ENCODE data around the gene MAX.

The MAX gene

GRCh38 chr14:65026526-65026925 is 75.8 kb downstream of the MAX start:
- no peak overlapping the region for H3K4me3 ChIP-seq (ENCODE audit: low read depth, low read length)
- TF ChIP-seq POLR2A (IDR thresholded peaks at IDR 0.05; ENCODE audit: extremely low read depth, insufficient read length): no peak
- no peak for TF ChIP-seq MAX (IDR thresholded peaks at IDR 0.05; ENCODE audit: low read depth, low read length)
- TF ChIP-seq MYC (IDR thresholded peaks at IDR 0.05; ENCODE audit: low read depth, low read length): no peak
- no peak for TF ChIP-seq CTCF (IDR thresholded peaks at IDR 0.05; ENCODE audit: low read depth, low read length)
- DNase-seq (ENCODE audit: low read depth): no peak

GRCh38 chr14:65025818-65026217 is 76.5 kb downstream of the MAX start:
- DNase-seq (ENCODE audit: low read depth): no peak
- TF ChIP-seq CTCF (IDR thresholded peaks at IDR 0.05; ENCODE audit: low read depth, low read length): no peak
- no peak for TF ChIP-seq POLR2A (IDR thresholded peaks at IDR 0.05; ENCODE audit: extremely low read depth, insufficient read length)
- TF ChIP-seq MAX (IDR thresholded peaks at IDR 0.05; ENCODE audit: low read depth, low read length): no peak
- TF ChIP-seq MYC (IDR thresholded peaks at IDR 0.05; ENCODE audit: low read depth, low read length): no peak
- H3K4me3 ChIP-seq (ENCODE audit: low read depth, low read length): no peak overlapping the region

Measured in NB4 (cell line).